DND-41 (cell line): Measurements from ENCODE around the gene SMOC2.

ENCODE experiments used
- ATAC-seq: fragments of 200-7000 bp; cut with Tn5 transposase; 3 replicates; pipeline ENCODE4 v1.9.1; 2021; ENCODE audit warnings: low read depth; ENCODE audit not compliant: insufficient read depth
- DNase-seq: peaks from one replicate; pipeline ENCODE4 v3.0.0-alpha.2; 2020
- H2AFZ ChIP-seq: 2 replicates; pipeline ENCODE4 v1.6.0; 2012; ENCODE audit warnings: low read depth, low read length
- H3K27ac ChIP-seq: 2 replicates; pipeline ENCODE4 v1.5.1; 2012; ENCODE audit warnings: low read length, inconsistent platforms
- H3K27me3 ChIP-seq: fragments of 200-600 bp; sonication (generic); 2 replicates; pipeline ENCODE4 v1.6.0; 2012; ENCODE audit warnings: low read length, mild to moderate bottlenecking, inconsistent platforms; ENCODE audit not compliant: insufficient read depth, poor library complexity
- H3K36me3 ChIP-seq: 2 replicates; pipeline ENCODE4 v1.5.1; 2012; ENCODE audit warnings: low read length, inconsistent platforms; ENCODE audit not compliant: insufficient read depth
- H3K4me1 ChIP-seq: 2 replicates; pipeline ENCODE4 v1.5.1; 2012; ENCODE audit warnings: mild to moderate bottlenecking, low read length; ENCODE audit not compliant: insufficient read depth
- H3K4me2 ChIP-seq: 2 replicates; pipeline ENCODE4 v1.6.0; 2012; ENCODE audit warnings: mild to moderate bottlenecking, moderate library complexity, low read length, inconsistent platforms; ENCODE audit not compliant: insufficient read depth
- H3K4me3 ChIP-seq, 2 experiments: fragments of 200-600 bp in 1 of 2; shearing (Covaris generic) in 1 of 2; 2 replicates each; pipeline ENCODE4 v1.5.1; 2012 to 2016; ENCODE audit warnings: inconsistent platforms in 2 of 2, low read length in 2 of 2, mild to moderate bottlenecking in 2 of 2, low read depth in 1 of 2, moderate library complexity in 1 of 2
- H3K79me2 ChIP-seq: 2 replicates; pipeline ENCODE4 v1.6.0; 2012; ENCODE audit warnings: low read length, inconsistent platforms; ENCODE audit not compliant: insufficient read depth
- H3K9ac ChIP-seq: 2 replicates; pipeline ENCODE4 v1.6.0; 2012; ENCODE audit warnings: low read depth, mild to moderate bottlenecking, inconsistent platforms, low read length, moderate library complexity
- H3K9me3 ChIP-seq: 2 replicates; pipeline ENCODE4 v1.5.1; 2012; ENCODE audit warnings: low read length, moderate library complexity, mild to moderate bottlenecking, inconsistent platforms; ENCODE audit not compliant: insufficient read depth, severe bottlenecking
- H4K20me1 ChIP-seq: 2 replicates; pipeline ENCODE4 v1.6.0; 2012; ENCODE audit warnings: low read length; ENCODE audit not compliant: insufficient read depth
- CTCF ChIP-seq: IDR thresholded peaks from 2 replicates; pipeline ENCODE4 v1.5.1; 2012; ENCODE audit warnings: borderline replicate concordance, low read length, moderate library complexity, mild to moderate bottlenecking; ENCODE audit not compliant: poor library complexity, severe bottlenecking; ENCODE audit errors: extremely low read depth
- EZH2 ChIP-seq: IDR thresholded peaks from 3 replicates; pipeline ENCODE4 v1.6.1; 2012; ENCODE audit warnings: borderline replicate concordance, low read depth, mild to moderate bottlenecking, moderate library complexity, low read length, inconsistent platforms; ENCODE audit not compliant: severe bottlenecking

Gene SMOC2

DNA sequence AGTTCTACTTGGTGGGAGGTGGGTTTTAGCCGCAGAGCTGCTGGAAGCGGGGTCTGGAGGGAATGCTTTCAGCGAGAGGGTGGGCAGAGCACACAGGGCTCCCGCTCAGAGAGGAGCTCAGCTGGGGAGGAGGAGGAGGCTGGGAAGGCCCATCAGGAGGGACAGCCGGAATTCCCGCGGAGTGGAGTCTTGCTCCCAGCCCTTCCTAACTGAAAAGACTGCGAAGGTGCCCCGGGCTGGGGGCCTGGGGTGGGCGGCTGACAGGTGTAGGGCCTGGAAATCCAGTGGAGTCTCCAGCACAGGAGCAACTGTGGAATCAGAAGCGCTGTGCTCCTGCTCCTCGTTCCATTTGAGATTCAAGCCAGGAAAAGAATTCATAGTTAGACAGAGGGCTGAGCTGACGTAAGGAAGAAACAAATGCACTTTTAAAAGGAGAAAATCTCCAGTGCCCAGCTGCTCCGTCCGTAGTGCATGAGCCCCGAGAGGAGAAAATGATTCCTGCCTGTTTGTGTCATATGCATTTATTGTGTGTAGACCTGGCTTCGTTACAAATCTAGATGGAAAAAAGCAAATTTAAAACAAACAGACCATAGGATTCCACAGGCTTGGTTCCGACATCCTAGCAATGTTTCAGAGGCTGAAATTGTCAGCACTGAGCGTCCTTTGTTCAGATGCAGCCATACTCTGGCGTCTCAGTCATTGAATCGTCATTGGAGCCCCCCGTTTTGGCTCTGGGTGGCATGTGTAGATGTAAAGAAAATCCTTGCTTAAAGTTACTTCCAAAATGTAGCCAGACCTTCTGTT, 197.7 kb downstream of the SMOC2 start:
- no peaks in the 10 kb centered on the region for H4K20me1 ChIP-seq
- H3K36me3 ChIP-seq = no peaks in the 10 kb centered on the region
- H3K9me3 ChIP-seq = no peaks in the 10 kb centered on the region
- no peaks in the 10 kb centered on the region for H3K79me2 ChIP-seq
- no peak overlapping the region for H2AFZ ChIP-seq
- ATAC-seq (no peak), DNase-seq (no peak)
- no peak overlapping the region for H3K9ac ChIP-seq
- H3K27ac ChIP-seq = no peak overlapping the region
- TF ChIP-seq CTCF (no peak), EZH2 (no peak)
- no peaks in the 10 kb centered on the region for H3K4me1 ChIP-seq
- no peak overlapping the region for H3K4me2 ChIP-seq
- no peaks in the 10 kb centered on the region for H3K27me3 ChIP-seq
- no peak overlapping the region for H3K4me3 ChIP-seq

- Histone ChIP-seq H3K4me1 (no peaks in the 10 kb centered on the region), H3K36me3 (no peaks in the 10 kb centered on the region), H3K4me2 (no peak overlapping the region), H3K27me3 (no peaks in the 10 kb centered on the region), H3K27ac (no peak overlapping the region), H3K4me3 (no peak overlapping the region), H3K9me3 (no peaks in the 10 kb centered on the region), H4K20me1 (no peaks in the 10 kb centered on the region), H3K9ac (no peak overlapping the region), H3K79me2 (no peaks in the 10 kb centered on the region), H2AFZ (no peak overlapping the region)
- ATAC-seq (no peak), DNase-seq (no peak)
- TF ChIP-seq EZH2 (no peak), CTCF (no peak)
Measured at GRCh38 chr6:168640181-168640580, 199.2 kb downstream of the SMOC2 start.

DNA sequence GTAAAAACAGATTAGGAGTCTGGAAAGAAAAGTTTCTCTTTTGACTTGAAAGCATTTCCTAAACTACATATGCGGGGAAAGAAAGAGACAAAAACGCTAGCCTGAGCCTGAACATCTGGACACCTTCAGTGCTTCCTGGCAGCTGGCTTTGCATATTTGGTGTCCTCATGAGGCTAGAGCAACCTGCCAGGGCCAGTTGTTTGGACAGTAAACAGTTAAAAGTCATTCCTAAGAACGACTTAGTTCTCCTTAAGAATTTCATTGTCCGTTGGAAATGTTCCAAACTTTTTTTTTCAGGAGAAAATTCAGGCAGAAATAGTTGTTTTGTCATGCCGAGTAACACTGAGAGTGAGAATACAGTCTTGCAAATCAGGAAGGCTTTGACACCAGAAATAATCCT, 199.8 kb downstream of the SMOC2 start:
- no peak overlapping the region for H2AFZ ChIP-seq
- no peaks in the 10 kb centered on the region for H4K20me1 ChIP-seq
- no peak for ATAC-seq
- no peak for DNase-seq
- no peaks in the 10 kb centered on the region for H3K9me3 ChIP-seq
- no peaks in the 10 kb centered on the region for H3K79me2 ChIP-seq
- H3K9ac ChIP-seq = no peak overlapping the region
- H3K4me1 ChIP-seq = no peaks in the 10 kb centered on the region
- no peak for TF ChIP-seq CTCF
- H3K36me3 ChIP-seq = no peaks in the 10 kb centered on the region
- no peak overlapping the region for H3K27ac ChIP-seq
- no peak overlapping the region for H3K4me3 ChIP-seq
- no peak overlapping the region for H3K4me2 ChIP-seq
- H3K27me3 ChIP-seq = no peaks in the 10 kb centered on the region

DNA sequence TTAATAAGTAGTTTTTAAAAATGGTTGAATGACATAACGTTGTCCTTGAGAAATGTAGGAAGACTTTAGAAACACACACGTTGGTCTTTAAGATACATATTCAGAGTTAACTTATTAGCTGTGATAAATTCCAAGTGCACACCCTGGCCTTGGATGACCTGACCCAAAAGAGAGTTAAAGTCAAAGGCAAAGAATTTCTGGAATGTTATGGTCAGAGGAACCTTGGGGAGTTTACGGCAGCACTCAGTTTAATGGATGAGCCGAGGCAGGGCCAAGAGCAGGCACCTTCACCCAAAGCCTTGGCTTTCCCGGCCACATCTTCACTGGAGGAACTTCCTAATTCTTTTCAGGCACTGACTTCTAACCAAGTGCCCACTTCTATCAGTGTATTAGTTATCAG, 200.5 kb downstream of the SMOC2 start:
- Histone ChIP-seq H3K9me3 (no peaks in the 10 kb centered on the region), H2AFZ (no peak overlapping the region), H3K9ac (no peak overlapping the region), H3K4me2 (no peak overlapping the region), H3K36me3 (no peaks in the 10 kb centered on the region), H4K20me1 (no peaks in the 10 kb centered on the region), H3K4me1 (no peaks in the 10 kb centered on the region), H3K4me3 (no peak overlapping the region), H3K79me2 (no peaks in the 10 kb centered on the region), H3K27me3 (no peaks in the 10 kb centered on the region), H3K27ac (no peak overlapping the region)
- DNase-seq (no peak), ATAC-seq (no peak)
- TF ChIP-seq CTCF (no peak), EZH2 (no peak)
